K562 (cell line): Measurements from ENCODE around the gene LCN15. TPM values are rescaled to one million over a fixed set of nuclear protein-coding genes. Genes with fewer than 3 reads are reported as not detected.

Source experiments
- ATAC-seq: fragments of 200-7000 bp; cut with Tn5 transposase; 3 replicates; pipeline ENCODE4 v1.9.1; 2020; ENCODE audit warnings: moderate library complexity
- BruUV-seq: library from RNA; stranded (reverse); fragments of 400-500 nt; replicated peaks from 2 replicates; lab custom pipeline; 2021; lab: Mats Ljungman, UMichigan
- CTCF ChIA-PET: fragments of 300-600 bp; formaldehyde crosslinking; extraction: SDS; loops from one replicate; lab custom pipeline; 2021; ENCODE audit warnings: low intra/inter-chr PET ratio; lab: Yijun Ruan, JAX
- POLR2A ChIA-PET: fragments of 300-600, 350-650 bp; sonication (Branson Sonifier 250); formaldehyde crosslinking; extraction: SDS; loops from one replicate; lab custom pipeline; 2021; ENCODE audit warnings: antibody characterized with exemption, inconsistent platforms; lab: Yijun Ruan, JAX
- DNase-seq, 4 experiments: peaks; one replicate each; pipeline versions ENCODE4 v3.0.0 to v3.0.0-alpha.2; 2011 to 2018; ENCODE audit warnings: low spot score in 3 of 4, mixed read lengths in 3 of 4; ENCODE audit errors: extremely low read depth in 1 of 4
- FAIRE-seq: peaks from 2 replicates; lab custom pipeline; 2011; peaks lifted over from hg19 to GRCh38; lab: Jason Lieb, UNC
- H2AFZ ChIP-seq: 2 replicates; pipeline ENCODE4 v1.6.0; 2011; ENCODE audit warnings: low read depth, low read length, control low read depth, inconsistent platforms
- H3K27ac ChIP-seq: fragments of 200-600 bp; 3 replicates; pipeline ENCODE4 v1.8.0; 2011; ENCODE audit warnings: low read depth, mild to moderate bottlenecking, control low read depth, inconsistent platforms, low read length, moderate library complexity, mixed read lengths; ENCODE audit errors: extremely low read depth
- H3K27me3 ChIP-seq, 2 experiments: fragments of 300-600 bp in 1 of 2; 2 replicates in 1 of 2; 3 replicates in 1 of 2; pipeline versions ENCODE4 v1.6.0 to v1.8.0; 2011; ENCODE audit warnings: inconsistent platforms in 2 of 2, low read length in 2 of 2, mild to moderate bottlenecking in 1 of 2, mixed read lengths in 1 of 2, moderate library complexity in 1 of 2; ENCODE audit not compliant: control insufficient read depth in 2 of 2, insufficient read depth in 2 of 2
- H3K36me3 ChIP-seq: fragments of 300-600 bp; 3 replicates; pipeline ENCODE4 v1.8.0; 2011; ENCODE audit warnings: mild to moderate bottlenecking, low read length, inconsistent platforms; ENCODE audit not compliant: control insufficient read depth, insufficient read depth
- H3K4me1 ChIP-seq, 2 experiments: fragments of 200-600 bp in 1 of 2; replicated peaks in 1 of 2; 2 replicates in 1 of 2; 3 replicates in 1 of 2; pipeline versions ENCODE4 v1.5.1 to v1.8.0; 2011; ENCODE audit warnings: inconsistent platforms in 2 of 2, low read length in 2 of 2, mild to moderate bottlenecking in 1 of 2, mixed read lengths in 1 of 2, moderate library complexity in 1 of 2; ENCODE audit not compliant: control insufficient read depth in 2 of 2, insufficient read depth in 2 of 2
- H3K4me2 ChIP-seq: 2 replicates; pipeline ENCODE4 v1.6.1; 2011; ENCODE audit warnings: low read length, control low read depth, inconsistent platforms, mixed read lengths; ENCODE audit not compliant: insufficient read depth
- H3K4me3 ChIP-seq: fragments of 200-600 bp; sonication (generic), shearing (Covaris generic); 2 replicates; pipeline ENCODE4 v1.5.1; 2016; ENCODE audit warnings: control low read depth, inconsistent platforms
- H3K79me2 ChIP-seq: fragments of 200-600 bp; 3 replicates; pipeline ENCODE4 v1.8.0; 2011; ENCODE audit warnings: low read length, inconsistent platforms; ENCODE audit not compliant: control insufficient read depth, insufficient read depth
- H3K9ac ChIP-seq, 2 experiments: 2 replicates each; pipeline versions ENCODE4 v1.6.0 to v1.6.1; 2011; ENCODE audit warnings: low read depth in 2 of 2, low read length in 2 of 2, control low read depth in 1 of 2, inconsistent platforms in 1 of 2, mild to moderate bottlenecking in 1 of 2, mixed read lengths in 1 of 2; ENCODE audit not compliant: insufficient read depth in 1 of 2
- H3K9me1 ChIP-seq: one replicate; pipeline ENCODE4 v1.6.0; 2011; ENCODE audit warnings: inconsistent platforms, mild to moderate bottlenecking, low read length, moderate library complexity; ENCODE audit not compliant: control insufficient read depth, insufficient read depth
- H3K9me3 ChIP-seq: replicated peaks from 2 replicates; pipeline ENCODE4 v1.5.1; 2011; ENCODE audit warnings: low read depth, low read length, inconsistent platforms; ENCODE audit not compliant: control insufficient read depth, insufficient read depth
- H4K20me1 ChIP-seq: replicated peaks from 2 replicates; pipeline ENCODE4 v1.6.1; 2011; ENCODE audit warnings: low read length, inconsistent platforms, mixed read lengths; ENCODE audit not compliant: control insufficient read depth, insufficient read depth
- HMG20A ChIP-seq: fragments of 450-650 bp; formaldehyde crosslinking; conservative IDR thresholded peaks from 2 replicates; pipeline ENCODE4 v1.4.0; 2020; ENCODE audit warnings: mild to moderate bottlenecking, mixed read lengths
- ID3 ChIP-seq, 2 experiments: fragments of 250-450 bp in 1 of 2; fragments of 450-650 bp in 1 of 2; sonication (Bioruptor Pico) in 1 of 2; IDR thresholded peaks; 2 replicates each; pipeline versions ENCODE4 v1.6.1 to v1.8.0; 2016 to 2021; ENCODE audit warnings: mild to moderate bottlenecking in 2 of 2, moderate library complexity in 2 of 2, missing compliant biosample characterization in 1 of 2, missing genetic modification characterization in 1 of 2
- PBX2 ChIP-seq, 2 experiments: IDR thresholded peaks in 1 of 2; conservative IDR thresholded peaks in 1 of 2; 2 replicates each; pipeline ENCODE4 v1.6.1; 2016; ENCODE audit warnings: low read depth in 2 of 2, mild to moderate bottlenecking in 1 of 2, missing compliant biosample characterization in 1 of 2, missing genetic modification characterization in 1 of 2, moderate library complexity in 1 of 2
- VEZF1 ChIP-seq: fragments of 200-800 bp; sonication (Bioruptor generic); IDR thresholded peaks from 2 replicates; pipeline ENCODE4 v1.6.1; 2017; ENCODE audit warnings: missing genetic modification characterization, missing compliant biosample characterization
- XRCC4 ChIP-seq: IDR thresholded peaks from one replicate; pipeline ENCODE4 v1.6.1; 2011; ENCODE audit not compliant: insufficient read depth, insufficient read length; ENCODE audit errors: extremely low read depth
- ZBTB7A ChIP-seq: IDR thresholded peaks from 2 replicates; pipeline ENCODE4 v1.6.1; 2011; ENCODE audit warnings: low read depth, mild to moderate bottlenecking, low read length, moderate library complexity, borderline replicate concordance; ENCODE audit not compliant: control insufficient read depth
- ZNF592 ChIP-seq: fragments of 450-650 bp; IDR thresholded peaks from 2 replicates; pipeline ENCODE4 v1.6.1; 2017; ENCODE audit warnings: antibody characterized with exemption, mild to moderate bottlenecking
- ZNF76 ChIP-seq: fragments of 250-450 bp; sonication (Bioruptor Pico); IDR thresholded peaks from 2 replicates; pipeline ENCODE4 v1.4.0; 2020; ENCODE audit warnings: mild to moderate bottlenecking, moderate library complexity, borderline replicate concordance
- WGBS: fragments of 100-300 bp; shearing (Covaris generic); methylation state at CpG from one replicate; pipeline ENCODE4 v1.1.6; 2016; ENCODE audit warnings: low coverage, mixed read lengths; ENCODE audit not compliant: insufficient coverage; ENCODE audit errors: missing lambda C conversion rate; 5-methylcytosine and 5-hydroxymethylcytosine counted together
- in situ Hi-C: fragments of 300-500 bp; cut with MboI; formaldehyde crosslinking; loops from 4 replicates; pipeline ENCODE4 v1.15.0; 2018; ENCODE audit warnings: inconsistent platforms, mixed read lengths
- intact Hi-C: fragments of 100-400 bp; cut with micrococcal nuclease; formaldehyde crosslinking; loops from 2 replicates; pipeline ENCODE4 v1.14.2; 2022
- polyA plus RNA-seq, 8 experiments: library from polyadenylated mRNA; depleted of rRNA in 4 of 8; stranded (reverse) in 5 of 8; unstranded in 3 of 8; fragments of >200 nt; fragmentation: Nextera tagmentation in 2 of 8; fragmentation: Illumina TruSeq in 1 of 8; extraction: Ambion mirVana in 2 of 8; extraction: Trizol in 1 of 8; gene quantifications; 2 replicates each; pipeline versions ENCODE4 v1.2.1 to v1.2.3, GENCODE V29; 2011 to 2014; ENCODE audit warnings: inconsistent platforms in 1 of 8, missing spikeins in 1 of 8
- total RNA-seq, 7 experiments: library from RNA; depleted of rRNA in 6 of 7; stranded (reverse); fragments of >200 nt in 6 of 7; fragmentation: Illumina TruSeq in 2 of 7; extraction: Trizol in 2 of 7; gene quantifications; 2 replicates each; pipeline versions ENCODE4 v1.2.1 to v1.2.3, GENCODE V29; 2011 to 2021; ENCODE audit warnings: low replicate concordance in 1 of 7

The LCN15 gene
- total and polyA plus RNA-seq, 9 of the 15 experiments (the other 6 are each of a cell fraction or from before 2014, with no cell fraction given) = 0.66 TPM; not detected in 8

- FAIRE-seq = no peak
- no peaks in the 10 kb centered on the region for H3K79me2 ChIP-seq
- BruUV-seq = no TSS peak
- H2AFZ ChIP-seq = peak overlapping the region; percentile 70
- peaks cover 16 to 74% of the 10 kb centered on the region in 2 experiments for H3K4me1 ChIP-seq
- H3K4me3 ChIP-seq = no peak overlapping the region
- peak; percentile 7; the same call in 1 of the 3 replicates for ATAC-seq
- H3K27me3 ChIP-seq = peaks cover 0 to 5% of the 10 kb centered on the region in 2 experiments; a peak in 3 of 5 replicates
- H3K4me2 ChIP-seq = no peak overlapping the region
- peak overlapping the region in 1 of 2 experiments; percentile 85; a peak in 2 of 4 replicates for H3K9ac ChIP-seq
- CTCF ChIA-PET = no interaction called here
- no peaks in the 10 kb centered on the region for H4K20me1 ChIP-seq
- no peak overlapping the region for H3K27ac ChIP-seq
- 26% methylated on average over 18 of the region's 37 CpGs for WGBS
- no peaks in the 10 kb centered on the region for H3K36me3 ChIP-seq
- H3K9me3 ChIP-seq = no peaks in the 10 kb centered on the region
- no peaks in the 10 kb centered on the region for H3K9me1 ChIP-seq
- in situ Hi-C loops (no loop called here), intact Hi-C loops (no loop called here)
- peak in 2 of 4 experiments; percentile 60 to 66 for DNase-seq
- POLR2A ChIA-PET = interaction anchor here (1.7 to 2.2 kb wide), 2 partner anchors 11 to 13 kb away, joined by 13 read pairs; no protein-coding TSS in a partner anchor
- TF ChIP-seq PBX2 (CRISPR knock-in tag; IDR thresholded peaks at IDR 0.05; ENCODE audit: low read depth) = no peak
- no peak for TF ChIP-seq PBX2 (tag; conservative IDR thresholded peaks at IDR 0.05; ENCODE audit: low read depth)
- no peak for TF ChIP-seq ZNF76
- TF ChIP-seq ZNF592 = peak; percentile 52; the same call in 1 of the 2 replicates
- peak; percentile 45; the same call in 1 of the 2 replicates for TF ChIP-seq VEZF1 (CRISPR knock-in tag)
- no peak for TF ChIP-seq XRCC4
- TF ChIP-seq ZBTB7A = peak; percentile 17; the same call in 1 of the 2 replicates
- TF ChIP-seq HMG20A = no peak
- TF ChIP-seq ID3 (CRISPR knock-in tag; IDR thresholded peaks at IDR 0.05) = no peak
- no peak for TF ChIP-seq ID3 (tag; IDR thresholded peaks at IDR 0.05)
Observed at GRCh38 chr9:136740971-136741882, 23.1 kb downstream of the LCN15 start.
